HL-60 (cell line): ENCODE results near the gene COL25A1.

ENCODE experiments used
- CTCF ChIP-seq: IDR thresholded peaks from one replicate; pipeline ENCODE4 v1.5.1; 2011; ENCODE audit warnings: low read length, control low read depth, inconsistent platforms; ENCODE audit not compliant: insufficient read depth
- POLR2AphosphoS5 ChIP-seq: IDR thresholded peaks from 2 replicates; pipeline ENCODE4 v1.6.1; 2012; ENCODE audit warnings: low read depth

- TF ChIP-seq CTCF (no peak), POLR2AphosphoS5 (no peak)
These were observed 473.8 kb downstream of the COL25A1 start for GRCh38 chr4:108828620-108829019.
